Measurements from ENCODE around the gene MRM3.
"Not testable (repeated sequence)": the region's sequence is repeated elsewhere in the genome, so short reads cannot be mapped to it uniquely, and the experiment has no call there.

Gene MRM3

DNA sequence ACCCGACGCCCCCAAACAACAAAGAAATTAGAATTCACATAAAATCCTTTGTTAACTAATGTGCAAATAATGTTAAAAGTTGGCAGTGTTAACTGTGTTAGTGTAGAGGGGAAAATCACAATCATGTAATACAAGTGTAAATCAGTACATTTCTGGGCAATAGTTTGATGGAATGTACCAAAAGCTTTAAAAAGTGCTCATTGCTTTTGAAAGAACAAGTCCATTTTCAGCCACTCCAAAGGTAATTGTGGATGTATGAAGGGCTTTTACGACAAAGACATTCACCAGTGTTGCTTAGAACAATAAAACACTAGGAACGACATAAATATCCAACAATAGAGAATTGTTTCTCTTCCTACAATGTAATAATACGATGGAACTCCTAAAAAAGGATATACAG, 9.1 kb upstream of the MRM3 start:
- POLR2A ChIA-PET: no interaction called here
- TF ChIP-seq, protein P1, sequence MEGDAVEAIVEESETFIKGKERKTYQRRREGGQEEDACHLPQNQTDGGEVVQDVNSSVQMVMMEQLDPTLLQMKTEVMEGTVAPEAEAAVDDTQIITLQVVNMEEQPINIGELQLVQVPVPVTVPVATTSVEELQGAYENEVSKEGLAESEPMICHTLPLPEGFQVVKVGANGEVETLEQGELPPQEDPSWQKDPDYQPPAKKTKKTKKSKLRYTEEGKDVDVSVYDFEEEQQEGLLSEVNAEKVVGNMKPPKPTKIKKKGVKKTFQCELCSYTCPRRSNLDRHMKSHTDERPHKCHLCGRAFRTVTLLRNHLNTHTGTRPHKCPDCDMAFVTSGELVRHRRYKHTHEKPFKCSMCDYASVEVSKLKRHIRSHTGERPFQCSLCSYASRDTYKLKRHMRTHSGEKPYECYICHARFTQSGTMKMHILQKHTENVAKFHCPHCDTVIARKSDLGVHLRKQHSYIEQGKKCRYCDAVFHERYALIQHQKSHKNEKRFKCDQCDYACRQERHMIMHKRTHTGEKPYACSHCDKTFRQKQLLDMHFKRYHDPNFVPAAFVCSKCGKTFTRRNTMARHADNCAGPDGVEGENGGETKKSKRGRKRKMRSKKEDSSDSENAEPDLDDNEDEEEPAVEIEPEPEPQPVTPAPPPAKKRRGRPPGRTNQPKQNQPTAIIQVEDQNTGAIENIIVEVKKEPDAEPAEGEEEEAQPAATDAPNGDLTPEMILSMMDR (IDR thresholded peaks at IDR 0.05; ENCODE audit: control extremely low read depth, extremely low read depth, low read depth, missing control alignments): no peak

DNA sequence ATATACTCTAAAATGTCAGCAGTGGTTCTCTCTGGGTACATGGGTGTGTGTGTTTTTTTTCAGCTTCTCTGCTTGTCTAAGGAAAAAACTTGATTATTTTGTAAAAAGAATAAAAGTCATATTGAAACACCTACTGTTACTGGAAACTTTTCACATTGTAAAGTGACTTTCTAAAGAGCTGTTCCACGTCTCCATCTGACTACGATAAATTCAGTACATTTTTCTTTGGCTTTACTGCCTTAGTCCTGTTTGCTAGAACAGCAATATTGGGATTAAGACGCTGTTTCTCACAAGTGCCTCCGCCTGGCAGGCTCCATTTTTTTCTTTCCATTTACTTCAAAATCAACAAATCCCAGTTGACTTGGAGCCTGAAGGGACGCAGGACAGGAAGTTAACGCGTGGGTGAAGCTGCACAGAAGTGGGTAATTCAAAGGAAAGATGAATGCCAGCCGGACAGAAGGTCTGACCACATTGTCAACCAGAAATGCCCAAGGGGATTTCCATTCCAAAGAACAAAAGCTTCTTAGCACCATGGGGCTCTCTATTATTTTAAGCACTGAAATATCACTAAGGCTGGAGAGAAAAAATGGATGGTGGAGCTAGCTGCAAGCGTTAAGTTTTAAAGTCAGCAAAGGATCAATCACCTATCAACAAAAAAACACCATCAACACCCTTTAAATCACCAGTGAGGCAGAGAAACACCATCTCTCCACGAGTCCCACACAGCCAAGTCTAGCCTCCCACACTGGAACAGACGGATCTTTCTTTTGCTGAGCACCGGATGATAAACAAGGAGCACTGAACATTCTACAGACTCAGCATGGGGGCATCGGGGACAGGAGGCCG, 8.5 kb upstream of the MRM3 start:
- TF ChIP-seq, protein P1 (IDR thresholded peaks at IDR 0.05; ENCODE audit: control extremely low read depth, extremely low read depth, low read depth, missing control alignments): no peak
- POLR2A ChIA-PET: no interaction called here

More for the DNA sequence above, 9.1 kb upstream of the MRM3 start:
- CTCF ChIA-PET: no interaction called here
- no peak for DNase-seq (ENCODE audit: extremely low spot score)

DNA sequence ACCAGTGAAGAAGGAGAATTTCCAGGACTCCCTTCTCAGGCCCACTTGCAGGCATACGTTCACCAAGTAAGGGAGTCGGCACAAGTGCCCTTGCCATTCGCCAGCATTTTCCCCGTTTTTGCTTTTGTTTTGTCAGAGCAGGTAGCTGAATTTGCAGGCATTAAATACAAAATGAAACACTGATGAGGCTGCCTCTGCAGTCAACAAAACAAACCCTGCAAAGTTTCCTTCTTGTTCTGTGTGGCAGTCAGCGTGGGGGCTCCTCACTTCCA, 7.9 kb upstream of the MRM3 start:
- POLR2A ChIA-PET: no interaction called here
- CTCF ChIA-PET: no interaction called here
- no peak for DNase-seq (ENCODE audit: extremely low spot score)
- TF ChIP-seq, protein P1 (IDR thresholded peaks at IDR 0.05; ENCODE audit: control extremely low read depth, extremely low read depth, low read depth, missing control alignments): no peak

More for the DNA sequence above, 8.5 kb upstream of the MRM3 start:
- no peak for DNase-seq (ENCODE audit: extremely low spot score)
- CTCF ChIA-PET: no interaction called here

DNA sequence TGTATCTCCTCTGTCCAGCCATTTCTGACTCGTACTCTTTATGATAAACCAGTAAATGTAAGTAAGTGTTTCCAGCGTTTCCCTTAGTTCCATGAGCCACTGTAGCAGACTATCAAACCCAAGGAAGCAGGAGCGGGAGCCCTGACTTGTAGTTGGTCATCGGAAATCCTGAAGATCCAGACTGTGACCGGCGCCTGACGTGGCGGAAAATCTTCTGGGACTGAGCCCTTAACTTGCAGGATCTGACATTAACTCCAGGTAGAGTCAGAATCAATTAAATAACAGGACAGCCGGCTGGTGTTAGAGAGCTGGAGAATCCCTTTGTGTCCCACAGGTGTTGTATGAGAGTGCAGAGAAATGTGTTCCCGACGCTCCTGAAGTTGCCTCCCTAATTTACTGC, 4.1 kb upstream of the MRM3 start:
- CTCF ChIA-PET: interaction anchor here (1.1 kb wide), 2 partner anchors 12 to 36 kb away, joined by 3 to 5 read pairs; no protein-coding TSS in a partner anchor
- DNase-seq (ENCODE audit: extremely low spot score): no peak
- TF ChIP-seq, protein P1 (IDR thresholded peaks at IDR 0.05; ENCODE audit: control extremely low read depth, extremely low read depth, low read depth, missing control alignments): no peak
- POLR2A ChIA-PET: no interaction called here

DNA sequence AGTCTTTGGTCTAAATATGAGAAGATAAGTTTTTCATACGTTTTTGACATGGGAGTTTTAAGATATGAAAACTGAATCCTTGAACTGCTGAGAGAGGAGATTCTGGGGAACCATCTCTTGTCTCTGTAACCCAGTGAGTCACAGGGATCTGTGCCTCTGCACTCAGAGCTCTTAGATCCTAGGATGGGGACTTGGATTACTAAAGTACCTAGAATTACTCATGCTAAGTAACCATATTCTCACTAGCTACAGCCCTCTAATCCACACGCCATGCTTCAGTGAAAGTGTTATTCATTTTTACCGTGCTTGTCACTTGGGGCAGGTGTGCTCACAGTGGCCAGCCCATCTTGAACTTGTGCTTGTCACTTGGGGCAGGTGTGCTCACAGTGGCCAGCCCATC, 2.0 kb downstream of the MRM3 start:
- CTCF ChIA-PET: interaction anchor here (2.2 to 3.3 kb wide), 2 partner anchors 11 to 197 kb away, joined by 5 to 12 read pairs; no protein-coding TSS in a partner anchor
- DNase-seq (ENCODE audit: extremely low spot score): no peak
- TF ChIP-seq, protein P1 (IDR thresholded peaks at IDR 0.05; ENCODE audit: control extremely low read depth, extremely low read depth, low read depth, missing control alignments): no peak
- POLR2A ChIA-PET: no interaction called here

DNA sequence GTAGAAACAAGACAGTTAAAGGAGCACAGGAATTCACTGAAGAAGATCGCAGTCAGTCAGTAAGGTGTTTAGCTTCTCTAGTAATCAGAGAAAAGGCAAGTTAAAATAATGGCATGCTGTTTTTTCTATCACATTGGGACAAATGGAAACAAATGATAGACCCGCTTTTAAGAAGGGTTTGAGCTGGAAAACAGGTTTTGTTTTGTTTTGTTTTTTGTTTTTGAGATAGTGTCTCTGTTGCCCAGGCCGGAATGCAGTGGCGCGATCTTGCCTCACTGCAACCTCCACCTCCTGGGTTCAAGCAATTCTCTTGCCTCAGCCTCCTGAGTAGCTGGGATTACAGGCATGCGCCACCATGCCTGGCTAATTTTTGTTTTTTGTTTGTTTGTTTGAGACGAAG, 3.7 kb downstream of the MRM3 start:
- POLR2A ChIA-PET: not testable (repeated sequence)

DNA sequence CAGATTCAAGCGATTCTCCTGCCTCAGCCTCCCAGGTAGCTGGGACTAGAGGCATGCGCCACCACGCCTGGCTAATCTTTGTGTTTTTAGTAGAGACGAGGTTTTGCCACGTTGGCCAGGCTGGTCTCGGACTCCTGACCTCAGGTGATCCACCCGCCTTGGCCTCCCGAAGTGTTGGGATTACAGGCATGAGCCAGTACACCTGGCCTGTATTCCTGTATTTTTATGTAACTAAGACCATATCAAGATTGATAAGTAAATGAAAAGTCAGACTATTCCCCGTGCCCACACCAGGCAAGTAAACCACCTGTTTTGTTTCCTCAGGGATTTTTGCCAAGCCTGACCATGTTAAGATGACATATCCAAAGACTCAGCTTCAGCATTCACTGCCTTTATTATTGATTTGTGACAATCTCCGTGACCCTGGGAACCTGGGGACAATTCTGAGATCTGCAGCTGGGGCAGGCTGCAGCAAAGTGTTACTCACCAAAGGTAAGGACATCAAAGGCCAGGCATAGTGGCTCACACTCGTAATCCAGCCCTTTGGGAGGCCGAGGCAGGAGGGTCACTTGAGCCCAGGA, 5.6 kb downstream of the MRM3 start:
- no peak for DNase-seq (ENCODE audit: extremely low spot score)
- POLR2A ChIA-PET: interaction anchor here (0.6 kb wide), 1 partner anchor 22 kb away, joined by 3 read pairs; no protein-coding TSS in a partner anchor
- TF ChIP-seq, protein P1 (IDR thresholded peaks at IDR 0.05; ENCODE audit: control extremely low read depth, extremely low read depth, low read depth, missing control alignments): no peak
- CTCF ChIA-PET: interaction anchor here (1.5 to 1.7 kb wide), 2 partner anchors 35 to 209 kb away, joined by 3 read pairs; partner anchors contain the start of gene TIMM22

More for the DNA sequence above, 3.7 kb downstream of the MRM3 start:
- CTCF ChIA-PET: interaction anchor here (0.7 to 2.2 kb wide), 3 partner anchors 9 to 195 kb away, joined by 3 to 5 read pairs (median 4); no protein-coding TSS in a partner anchor
- DNase-seq (ENCODE audit: extremely low spot score): not testable (repeated sequence)
